Astrocyte (in vitro differentiated cells and primary cell): ENCODE measurements around the gene CELA2A. TPM values are rescaled to one million over a fixed set of nuclear protein-coding genes. Genes with fewer than 3 reads are reported as not detected.
"Not testable (repeated sequence)": the region's sequence is repeated elsewhere in the genome, so short reads cannot be mapped to it uniquely, and the experiment has no call there.

ENCODE experiments used
- DNase-seq: peaks from one replicate; pipeline ENCODE4 v3.0.0-alpha.2; 2010; ENCODE audit warnings: low read depth
- FAIRE-seq: peaks from 2 replicates; lab custom pipeline; 2011; peaks lifted over from hg19 to GRCh38; lab: Jason Lieb, UNC
- H2AFZ ChIP-seq: 2 replicates; pipeline ENCODE4 v1.6.0; 2012; ENCODE audit warnings: low read depth, low read length, inconsistent platforms
- H3K27ac ChIP-seq: 2 replicates; pipeline ENCODE4 v1.5.1; 2011; ENCODE audit warnings: low read depth, low read length, inconsistent platforms
- H3K27me3 ChIP-seq: 2 replicates; pipeline ENCODE4 v1.6.0; 2011; ENCODE audit warnings: low read length, inconsistent platforms; ENCODE audit not compliant: insufficient read depth
- H3K36me3 ChIP-seq: 2 replicates; pipeline ENCODE4 v1.5.1; 2011; ENCODE audit warnings: low read length, inconsistent platforms; ENCODE audit not compliant: insufficient read depth
- H3K4me1 ChIP-seq: 2 replicates; pipeline ENCODE4 v1.5.1; 2011; ENCODE audit warnings: low read length, inconsistent platforms; ENCODE audit not compliant: insufficient read depth
- H3K4me2 ChIP-seq: 2 replicates; pipeline ENCODE4 v1.6.0; 2012; ENCODE audit warnings: low read length, inconsistent platforms
- H3K4me3 ChIP-seq: 2 replicates; pipeline ENCODE4 v1.5.1; 2011; ENCODE audit warnings: low read depth, mild to moderate bottlenecking, low read length, inconsistent platforms; ENCODE audit not compliant: insufficient read depth
- H3K79me2 ChIP-seq: 2 replicates; pipeline ENCODE4 v1.6.0; 2012; ENCODE audit warnings: mild to moderate bottlenecking, low read length, inconsistent platforms; ENCODE audit not compliant: insufficient read depth
- H3K9ac ChIP-seq: 2 replicates; pipeline ENCODE4 v1.6.0; 2012; ENCODE audit warnings: mild to moderate bottlenecking, low read length, inconsistent platforms
- H3K9me3 ChIP-seq: 2 replicates; pipeline ENCODE4 v1.5.1; 2012; ENCODE audit warnings: low read depth, mild to moderate bottlenecking, low read length, inconsistent platforms; ENCODE audit not compliant: insufficient read depth
- H4K20me1 ChIP-seq: 2 replicates; pipeline ENCODE4 v1.6.0; 2012; ENCODE audit warnings: low read length, inconsistent platforms; ENCODE audit not compliant: insufficient read depth
- H3K27ac Mint-ChIP-seq: one replicate; pipeline ENCODE4 v1.8.0; 2021; ENCODE audit warnings: mild to moderate bottlenecking, mixed read lengths; ENCODE audit not compliant: unreplicated experiment
- H3K27me3 Mint-ChIP-seq: one replicate; pipeline ENCODE4 v1.8.0; 2021; ENCODE audit warnings: low read depth, mixed read lengths; ENCODE audit not compliant: unreplicated experiment
- H3K36me3 Mint-ChIP-seq: one replicate; pipeline ENCODE4 v1.8.0; 2021; ENCODE audit warnings: low read depth, mixed read lengths; ENCODE audit not compliant: unreplicated experiment
- H3K4me1 Mint-ChIP-seq: one replicate; pipeline ENCODE4 v1.8.0; 2021; ENCODE audit warnings: low read depth, mixed read lengths; ENCODE audit not compliant: unreplicated experiment
- H3K4me3 Mint-ChIP-seq: one replicate; pipeline ENCODE4 v1.8.0; 2021; ENCODE audit warnings: mild to moderate bottlenecking, moderate library complexity, mixed read lengths; ENCODE audit not compliant: unreplicated experiment
- H3K9me3 Mint-ChIP-seq: one replicate; pipeline ENCODE4 v1.8.0; 2021; ENCODE audit warnings: mild to moderate bottlenecking, mixed read lengths; ENCODE audit not compliant: unreplicated experiment
- EZH2 ChIP-seq: IDR thresholded peaks from 2 replicates; pipeline ENCODE4 v1.6.1; 2012; ENCODE audit warnings: mild to moderate bottlenecking, low read length, inconsistent platforms; ENCODE audit not compliant: insufficient read depth
- total RNA-seq: library from RNA; stranded (reverse); gene quantifications from 2 replicates; pipeline ENCODE4 v1.2.1, GENCODE V29; 2021
- TF ChIP-seq, protein P1 (sequence below): IDR thresholded peaks from 2 replicates; pipeline ENCODE4 v1.5.1; 2011; ENCODE audit warnings: low read depth, mild to moderate bottlenecking, inconsistent platforms, low read length, moderate library complexity; ENCODE audit not compliant: insufficient read depth

Gene CELA2A
- total RNA-seq, 1 donor from 2014 or later: not detected

DNA sequence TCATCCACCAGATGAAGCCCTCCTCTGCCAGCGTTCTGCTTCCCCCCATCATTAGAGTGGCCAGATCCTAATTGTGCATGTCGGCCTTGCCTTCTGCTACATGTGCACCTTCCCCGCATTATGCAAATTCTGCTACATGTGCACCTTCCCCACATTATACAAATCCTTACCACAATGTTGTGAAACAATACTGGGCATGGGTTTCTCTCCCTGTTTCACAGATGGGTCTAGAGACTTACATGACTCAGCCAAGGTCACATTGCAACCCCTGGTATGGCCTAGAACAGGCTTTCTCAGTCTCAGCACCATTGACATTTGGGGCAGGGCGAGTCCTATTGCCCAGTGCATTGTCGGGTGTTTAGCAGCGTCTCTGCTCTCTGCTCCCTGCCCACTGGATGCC lies 1.0 kb upstream of the CELA2A start:
- TF ChIP-seq EZH2: no peak
- TF ChIP-seq, protein P1, sequence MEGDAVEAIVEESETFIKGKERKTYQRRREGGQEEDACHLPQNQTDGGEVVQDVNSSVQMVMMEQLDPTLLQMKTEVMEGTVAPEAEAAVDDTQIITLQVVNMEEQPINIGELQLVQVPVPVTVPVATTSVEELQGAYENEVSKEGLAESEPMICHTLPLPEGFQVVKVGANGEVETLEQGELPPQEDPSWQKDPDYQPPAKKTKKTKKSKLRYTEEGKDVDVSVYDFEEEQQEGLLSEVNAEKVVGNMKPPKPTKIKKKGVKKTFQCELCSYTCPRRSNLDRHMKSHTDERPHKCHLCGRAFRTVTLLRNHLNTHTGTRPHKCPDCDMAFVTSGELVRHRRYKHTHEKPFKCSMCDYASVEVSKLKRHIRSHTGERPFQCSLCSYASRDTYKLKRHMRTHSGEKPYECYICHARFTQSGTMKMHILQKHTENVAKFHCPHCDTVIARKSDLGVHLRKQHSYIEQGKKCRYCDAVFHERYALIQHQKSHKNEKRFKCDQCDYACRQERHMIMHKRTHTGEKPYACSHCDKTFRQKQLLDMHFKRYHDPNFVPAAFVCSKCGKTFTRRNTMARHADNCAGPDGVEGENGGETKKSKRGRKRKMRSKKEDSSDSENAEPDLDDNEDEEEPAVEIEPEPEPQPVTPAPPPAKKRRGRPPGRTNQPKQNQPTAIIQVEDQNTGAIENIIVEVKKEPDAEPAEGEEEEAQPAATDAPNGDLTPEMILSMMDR: no peak
- Mint-ChIP-seq H3K4me3 (peak overlapping the region; percentile 42), H3K9me3 (peaks cover 6% of the 10 kb centered on the region), H3K27me3 (peaks cover 1% of the 10 kb centered on the region), H3K4me1 (peaks cover 7% of the 10 kb centered on the region), H3K27ac (no peak overlapping the region), H3K36me3 (no peaks in the 10 kb centered on the region)
- DNase-seq (no peak), FAIRE-seq (no peak)
- H3K27ac ChIP-seq: no peak overlapping the region
- peaks cover 11% of the 10 kb centered on the region for H3K4me1 ChIP-seq
- no peaks in the 10 kb centered on the region for H3K9me3 ChIP-seq
- no peaks in the 10 kb centered on the region for H4K20me1 ChIP-seq
- H2AFZ ChIP-seq: no peak overlapping the region
- no peaks in the 10 kb centered on the region for H3K27me3 ChIP-seq
- no peaks in the 10 kb centered on the region for H3K79me2 ChIP-seq
- no peaks in the 10 kb centered on the region for H3K36me3 ChIP-seq
- no peak overlapping the region for H3K4me2 ChIP-seq
- no peak overlapping the region for H3K9ac ChIP-seq
- no peak overlapping the region for H3K4me3 ChIP-seq

- no peaks in the 10 kb centered on the region for H3K9me3 Mint-ChIP-seq
Observed at GRCh38 chr1:15457585-15457984, 1.1 kb downstream of the CELA2A start.

DNA sequence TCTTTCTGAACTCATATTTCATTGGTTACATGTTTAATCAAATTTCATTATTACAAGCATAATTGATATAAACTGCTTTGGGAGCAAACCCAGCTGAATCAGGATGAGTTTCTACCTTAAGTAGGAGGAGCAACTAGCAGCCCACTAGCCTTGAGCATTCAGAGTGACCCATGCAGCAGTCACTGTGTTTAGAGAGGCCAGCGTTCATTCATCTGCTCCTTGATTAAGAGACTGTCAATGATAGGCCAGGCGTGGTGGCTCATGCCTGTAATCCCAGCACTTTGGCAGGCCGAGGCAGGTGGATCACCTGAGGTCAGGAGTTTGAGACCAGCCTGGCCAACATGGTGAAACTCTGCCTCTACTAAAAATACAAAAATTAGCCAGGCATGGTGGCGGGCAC lies 1.9 kb downstream of the CELA2A start:
- not testable (repeated sequence) for DNase-seq, H3K9me3 ChIP-seq, H3K79me2 ChIP-seq, H2AFZ ChIP-seq, FAIRE-seq, H3K27ac ChIP-seq, H3K36me3 ChIP-seq, H3K4me2 ChIP-seq, H3K4me3 Mint-ChIP-seq, H3K27me3 ChIP-seq, H3K27ac Mint-ChIP-seq, H3K9me3 Mint-ChIP-seq, H3K4me3 ChIP-seq, H4K20me1 ChIP-seq, H3K9ac ChIP-seq, H3K4me1 Mint-ChIP-seq, H3K36me3 Mint-ChIP-seq, H3K27me3 Mint-ChIP-seq
- peaks cover 11% of the 10 kb centered on the region for H3K4me1 ChIP-seq

More at GRCh38 chr1:15457585-15457984, 1.1 kb downstream of the CELA2A start:
- Histone ChIP-seq H3K27ac (no peak overlapping the region), H3K36me3 (no peaks in the 10 kb centered on the region), H3K4me2 (no peak overlapping the region), H3K27me3 (no peaks in the 10 kb centered on the region), H3K9me3 (no peaks in the 10 kb centered on the region), H3K4me3 (no peak overlapping the region), H3K9ac (no peak overlapping the region), H3K79me2 (no peaks in the 10 kb centered on the region), H3K4me1 (peaks cover 11% of the 10 kb centered on the region), H4K20me1 (no peaks in the 10 kb centered on the region), H2AFZ (no peak overlapping the region)
- peaks cover 7% of the 10 kb centered on the region for H3K4me1 Mint-ChIP-seq
- H3K27ac Mint-ChIP-seq: no peak overlapping the region
- DNase-seq: no peak
- TF ChIP-seq EZH2: no peak
- TF ChIP-seq, protein P1: no peak
- H3K36me3 Mint-ChIP-seq: no peaks in the 10 kb centered on the region
- no peak overlapping the region for H3K4me3 Mint-ChIP-seq
- H3K27me3 Mint-ChIP-seq: peaks cover 1% of the 10 kb centered on the region
- FAIRE-seq: no peak
